GM18505 (cell line): ENCODE measurements around the gene MYO1C.

ENCODE experiments used
- ATAC-seq: cut with Tn5 transposase; IDR thresholded peaks from one replicate; pipeline ENCODE4 v1.9.1; 2021; ENCODE audit not compliant: unreplicated experiment
- POLR2A ChIP-seq: IDR thresholded peaks from 4 replicates; pipeline ENCODE4 v1.6.1; 2011; ENCODE audit warnings: borderline replicate concordance; ENCODE audit not compliant: insufficient read depth, insufficient read length; ENCODE audit errors: extremely low read depth

The MYO1C gene

GRCh38 chr17:1473170-1473569 lies 19.3 kb downstream of the MYO1C start:
- ATAC-seq: no peak

GRCh38 chr17:1471911-1472821 lies 20.3 kb downstream of the MYO1C start:
- no peak for ATAC-seq
- TF ChIP-seq POLR2A: no peak

More at GRCh38 chr17:1473170-1473569, 19.3 kb downstream of the MYO1C start:
- no peak for TF ChIP-seq POLR2A

DNA sequence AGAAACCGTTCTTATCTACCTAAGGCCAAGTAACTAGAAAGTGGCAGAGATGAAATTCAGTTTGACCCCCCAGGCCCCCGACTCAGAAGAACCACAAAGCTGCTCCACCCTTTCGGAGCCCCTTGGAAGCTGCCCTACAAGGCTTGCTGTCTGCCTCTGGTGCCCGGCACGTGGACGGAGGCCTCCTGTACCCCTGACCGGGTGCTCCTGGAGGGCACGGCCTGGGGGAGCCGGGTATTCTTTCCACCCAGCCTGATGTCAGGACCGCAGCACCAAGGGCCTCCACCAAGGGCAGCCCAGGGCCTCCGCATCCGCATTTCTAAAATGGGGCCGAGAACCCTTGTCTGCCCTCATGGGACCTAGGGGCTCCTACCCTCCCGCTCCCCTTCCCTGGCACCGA lies 21.0 kb downstream of the MYO1C start:
- no peak for ATAC-seq
- no peak for TF ChIP-seq POLR2A

DNA sequence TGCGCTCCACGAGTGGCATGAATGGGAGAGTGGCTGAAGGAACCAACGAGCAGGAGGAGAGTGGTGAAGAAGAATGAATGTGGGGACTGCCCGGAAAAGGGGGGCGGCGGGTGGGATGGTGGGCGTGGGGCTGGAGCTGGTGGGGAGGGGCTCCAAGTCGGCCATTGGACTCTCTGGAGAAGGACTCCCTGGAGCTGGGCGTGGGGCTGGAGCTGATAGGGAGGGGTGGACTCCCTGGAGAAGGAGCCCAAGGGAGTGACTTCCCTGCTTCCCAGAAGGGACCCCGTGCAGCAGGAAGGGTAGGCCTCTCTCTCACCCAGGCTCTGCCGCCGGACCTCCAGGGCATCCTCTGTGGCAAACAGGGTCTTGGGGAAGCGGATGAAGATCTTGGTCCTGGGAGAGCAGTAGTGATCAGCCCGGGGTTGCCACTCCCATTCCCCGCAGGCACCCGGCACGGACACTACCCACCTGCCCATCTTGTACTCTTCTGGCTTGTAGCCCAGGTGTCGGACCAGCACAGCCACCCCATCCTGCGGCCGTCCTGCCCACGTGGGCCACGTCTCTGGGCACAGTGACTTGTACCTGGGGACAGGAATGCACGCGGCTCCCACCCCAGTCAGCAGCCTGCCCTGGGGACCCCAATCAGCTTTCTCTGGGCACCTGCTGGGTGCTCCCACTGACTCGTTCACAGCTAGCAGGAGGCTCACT lies 21.6 kb downstream of the MYO1C start:
- no peak for TF ChIP-seq POLR2A
- no peak for ATAC-seq

- ATAC-seq: no peak
- TF ChIP-seq POLR2A: no peak
Measured at GRCh38 chr17:1470071-1470754, 22.3 kb downstream of the MYO1C start.

DNA sequence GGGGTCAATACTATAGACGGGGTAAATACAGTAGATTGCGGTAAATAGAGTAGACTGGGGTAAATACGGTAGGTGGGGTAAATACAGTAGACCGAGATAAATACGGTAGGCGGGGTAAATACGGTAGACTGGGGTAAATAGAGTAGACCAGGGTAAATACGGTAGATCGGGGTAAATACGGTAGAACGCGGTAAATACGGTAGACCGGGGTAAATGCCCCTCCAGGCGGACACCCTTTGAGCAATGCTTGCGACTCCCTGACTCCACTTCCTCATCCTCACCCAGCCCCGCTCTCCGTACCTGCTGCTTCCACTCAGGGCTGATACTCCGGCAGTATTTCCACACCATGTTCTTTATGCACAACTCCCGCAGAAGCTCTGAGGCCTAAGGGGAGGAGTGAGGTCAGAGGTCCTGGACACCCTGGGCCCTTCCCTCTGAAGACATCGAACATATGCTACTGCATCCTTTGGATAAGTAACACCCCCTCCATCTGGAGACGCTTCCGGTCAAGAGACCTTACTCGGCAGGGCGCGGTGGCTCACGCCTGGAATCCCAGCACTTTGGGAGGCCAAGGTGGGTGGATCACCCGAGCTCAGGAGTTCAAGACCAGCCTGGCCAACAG lies 23.1 kb downstream of the MYO1C start:
- ATAC-seq: no peak
- TF ChIP-seq POLR2A: no peak

DNA sequence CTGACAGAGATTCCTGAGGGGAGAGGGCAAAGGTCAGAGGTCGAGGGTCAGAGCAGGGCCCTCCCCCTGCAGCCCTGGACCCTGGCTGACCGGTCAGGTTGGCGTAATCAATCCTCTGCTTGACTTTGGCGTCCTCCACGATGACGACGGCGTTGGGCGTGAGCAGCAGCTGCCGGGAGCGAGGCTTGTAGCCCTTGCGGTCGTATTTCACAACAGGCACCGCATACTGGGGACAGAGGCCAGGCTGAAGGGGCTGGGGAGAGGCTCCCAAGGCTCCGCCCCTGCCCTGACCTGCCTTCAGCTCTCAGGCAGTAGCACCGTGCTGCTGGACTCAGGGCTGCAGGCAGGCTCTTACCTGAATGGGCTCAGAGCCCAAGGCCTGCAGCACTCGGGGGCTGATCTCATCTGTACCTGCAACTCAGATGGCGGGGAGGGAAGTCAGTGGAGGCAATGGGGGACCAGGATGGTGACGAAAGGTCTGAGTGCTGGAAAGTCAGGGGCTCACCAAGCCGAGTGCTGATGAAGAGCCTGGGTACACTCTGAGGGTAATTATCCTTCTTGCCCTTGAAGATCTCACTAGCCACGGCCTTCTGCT lies 24.5 kb downstream of the MYO1C start:
- no peak for ATAC-seq
- no peak for TF ChIP-seq POLR2A

DNA sequence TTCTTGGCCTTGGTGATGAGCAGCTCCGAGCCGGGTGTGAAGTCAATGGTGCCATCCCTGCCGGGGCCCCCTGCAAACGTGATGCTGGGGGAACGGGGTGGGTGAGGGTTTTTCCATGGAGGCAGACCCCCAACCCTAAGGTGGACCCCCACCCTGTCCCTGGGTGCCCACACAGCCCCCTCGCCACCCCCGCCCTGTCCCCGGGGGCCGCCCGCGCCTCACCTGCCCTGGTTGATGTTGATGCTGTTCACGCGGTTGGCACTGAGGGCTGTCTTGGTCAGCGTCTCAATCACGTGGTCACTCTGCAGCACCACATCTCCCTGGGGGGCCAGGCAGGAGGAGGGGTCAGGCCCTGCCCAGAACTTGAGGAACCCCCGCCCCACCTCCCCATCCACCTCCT lies 25.2 kb downstream of the MYO1C start:
- no peak for ATAC-seq
- TF ChIP-seq POLR2A: no peak

GRCh38 chr17:1464186-1464585 lies 28.3 kb downstream of the MYO1C start:
- ATAC-seq: no peak
- TF ChIP-seq POLR2A: no peak

GRCh38 chr17:1462164-1463112 lies 30.0 kb downstream of the MYO1C start:
- ATAC-seq: no peak
- TF ChIP-seq POLR2A: no peak

DNA sequence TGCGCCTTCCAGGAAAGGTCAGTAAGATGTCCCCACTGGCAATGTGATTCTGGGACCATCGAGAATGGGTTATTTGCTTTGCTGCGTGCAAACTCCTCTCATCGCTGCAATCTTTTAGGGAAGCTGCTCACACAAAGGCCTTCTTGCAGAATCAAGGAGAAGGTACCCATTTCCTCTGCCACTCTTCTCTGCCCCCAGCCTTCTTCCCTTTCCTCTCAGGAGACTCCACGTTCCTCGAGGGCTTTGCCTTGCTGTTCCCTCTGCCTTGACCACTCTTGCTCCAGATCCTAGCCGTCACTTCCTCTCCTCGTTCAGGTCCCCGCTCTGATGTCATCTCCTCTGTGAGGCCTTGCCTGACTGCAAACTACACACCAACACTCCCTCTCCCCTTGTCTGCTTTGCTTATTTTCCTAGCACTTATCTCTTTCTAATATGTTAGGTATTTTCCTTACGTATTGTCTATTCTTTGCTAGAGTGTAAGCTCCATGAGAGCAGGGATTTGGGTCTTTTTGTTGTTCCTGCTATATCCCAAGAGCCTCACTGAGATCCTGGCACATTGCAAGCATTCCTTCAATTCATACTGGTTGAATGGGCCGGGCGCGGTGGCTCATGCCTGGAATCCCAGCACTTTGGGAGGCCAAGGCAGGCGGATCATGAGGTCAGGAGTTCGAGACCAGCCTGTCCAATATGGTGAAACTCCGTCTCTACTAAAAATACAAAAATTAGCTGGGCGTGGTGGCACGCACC lies 31.1 kb downstream of the MYO1C start:
- TF ChIP-seq POLR2A: no peak
- no peak for ATAC-seq

DNA sequence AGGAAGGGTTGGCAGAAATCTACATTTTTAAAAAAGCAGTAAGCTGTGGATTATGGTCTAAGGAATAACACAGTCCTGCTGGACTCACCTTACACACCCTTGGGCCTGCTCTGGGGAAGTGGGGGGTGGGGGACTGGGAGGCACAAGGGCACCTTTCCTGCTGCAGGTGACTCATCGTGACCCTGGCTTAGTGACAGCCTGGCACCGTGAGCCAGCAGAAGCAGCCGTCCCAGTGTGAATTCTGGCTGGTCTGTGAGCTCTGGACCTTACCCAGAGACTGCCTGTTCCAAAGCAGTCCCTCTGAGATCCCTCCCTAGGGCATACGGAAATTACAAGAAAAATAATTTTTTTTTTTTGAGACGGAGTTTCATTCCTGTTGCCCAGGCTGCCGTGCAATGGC lies 32.3 kb downstream of the MYO1C start:
- ATAC-seq: no peak
- TF ChIP-seq POLR2A: no peak
